HepG2 (cell line): ENCODE results near the gene KLHDC4. TPM values are rescaled to one million over a fixed set of nuclear protein-coding genes. Genes with fewer than 3 reads are reported as not detected.

Experiments used
- DPF2 ChIP-seq: sonication (generic); formaldehyde crosslinking; IDR thresholded peaks from 2 replicates; pipeline ENCODE4 v1.4.0; 2020; ENCODE audit warnings: mild to moderate bottlenecking, low read depth, missing genetic modification reagents, borderline replicate concordance
- JUN ChIP-seq: sonication (generic); formaldehyde crosslinking; IDR thresholded peaks from 2 replicates; pipeline ENCODE4 v1.4.0; 2020; ENCODE audit warnings: mild to moderate bottlenecking, missing genetic modification reagents
- SOX6 ChIP-seq, 2 experiments: fragments of 450-650 bp in 1 of 2; sonication (generic) in 1 of 2; formaldehyde crosslinking in 1 of 2; IDR thresholded peaks; 2 replicates each; pipeline versions ENCODE4 v1.4.0 to v1.6.1; 2017 to 2020; ENCODE audit warnings: antibody characterized with exemption in 1 of 2, mild to moderate bottlenecking in 1 of 2, missing genetic modification reagents in 1 of 2
- ZBTB7A ChIP-seq: sonication (generic); formaldehyde crosslinking; IDR thresholded peaks from 2 replicates; pipeline ENCODE4 v1.8.0; 2022; ENCODE audit warnings: mild to moderate bottlenecking, missing genetic modification reagents
- ZNF331 ChIP-seq: sonication (generic); formaldehyde crosslinking; IDR thresholded peaks from 2 replicates; pipeline ENCODE4 v1.4.0; 2020; ENCODE audit warnings: missing genetic modification reagents
- ZNF34 ChIP-seq: sonication (generic); formaldehyde crosslinking; IDR thresholded peaks from 2 replicates; pipeline ENCODE4 v1.4.0; 2020; ENCODE audit warnings: mild to moderate bottlenecking, missing genetic modification reagents, borderline replicate concordance
- ZNF792 ChIP-seq: IDR thresholded peaks from 2 replicates; pipeline ENCODE4 v1.6.1; 2016
- ZSCAN21 ChIP-seq: sonication (generic); formaldehyde crosslinking; IDR thresholded peaks from 2 replicates; pipeline ENCODE4 v1.8.0; 2022; ENCODE audit warnings: mild to moderate bottlenecking, missing genetic modification reagents, moderate library complexity, borderline replicate concordance
- polyA plus RNA-seq, 8 experiments: library from polyadenylated mRNA; depleted of rRNA in 3 of 8; stranded (reverse) in 7 of 8; unstranded in 1 of 8; fragments of >200 nt; fragmentation: Illumina TruSeq in 4 of 8; extraction: Trizol in 4 of 8; gene quantifications; 2 replicates each; pipeline versions ENCODE4 v1.2.1 to v1.2.3, GENCODE V29; 2011 to 2016; ENCODE audit warnings: low read depth in 4 of 8, missing spikeins in 1 of 8, mixed read lengths in 1 of 8; ENCODE audit not compliant: insufficient read depth in 1 of 8
- total RNA-seq, 5 experiments: library from RNA; depleted of rRNA; stranded (reverse); fragments of >200 nt; fragmentation: Illumina TruSeq; extraction: Trizol; gene quantifications; 2 replicates each; pipeline ENCODE4 v1.2.3, GENCODE V29; 2016; ENCODE audit warnings: low read depth in 1 of 5
- TF ChIP-seq, protein P1 (sequence below): sonication (generic); formaldehyde crosslinking; IDR thresholded peaks from 2 replicates; pipeline ENCODE4 v1.4.0; 2020; ENCODE audit warnings: missing genetic modification reagents
- TF ChIP-seq, protein P2 (sequence below): sonication (generic); formaldehyde crosslinking; IDR thresholded peaks from 2 replicates; pipeline ENCODE4 v1.5.1; 2020; ENCODE audit warnings: mild to moderate bottlenecking, missing genetic modification reagents, borderline replicate concordance
- TF ChIP-seq, protein P3 (sequence below): sonication (generic); formaldehyde crosslinking; IDR thresholded peaks from 2 replicates; pipeline ENCODE4 v1.4.0; 2020; ENCODE audit warnings: missing genetic modification reagents
- TF ChIP-seq, protein P4 (sequence below): sonication (generic); formaldehyde crosslinking; IDR thresholded peaks from 2 replicates; pipeline ENCODE4 v1.5.1; 2020; ENCODE audit warnings: missing genetic modification reagents, mild to moderate bottlenecking, borderline replicate concordance

The KLHDC4 gene
- total and polyA plus RNA-seq, 2 of the 13 experiments (the other 11 are each of a cell fraction or from before 2014, with no cell fraction given) = 18.7 to 31.8 TPM

DNA sequence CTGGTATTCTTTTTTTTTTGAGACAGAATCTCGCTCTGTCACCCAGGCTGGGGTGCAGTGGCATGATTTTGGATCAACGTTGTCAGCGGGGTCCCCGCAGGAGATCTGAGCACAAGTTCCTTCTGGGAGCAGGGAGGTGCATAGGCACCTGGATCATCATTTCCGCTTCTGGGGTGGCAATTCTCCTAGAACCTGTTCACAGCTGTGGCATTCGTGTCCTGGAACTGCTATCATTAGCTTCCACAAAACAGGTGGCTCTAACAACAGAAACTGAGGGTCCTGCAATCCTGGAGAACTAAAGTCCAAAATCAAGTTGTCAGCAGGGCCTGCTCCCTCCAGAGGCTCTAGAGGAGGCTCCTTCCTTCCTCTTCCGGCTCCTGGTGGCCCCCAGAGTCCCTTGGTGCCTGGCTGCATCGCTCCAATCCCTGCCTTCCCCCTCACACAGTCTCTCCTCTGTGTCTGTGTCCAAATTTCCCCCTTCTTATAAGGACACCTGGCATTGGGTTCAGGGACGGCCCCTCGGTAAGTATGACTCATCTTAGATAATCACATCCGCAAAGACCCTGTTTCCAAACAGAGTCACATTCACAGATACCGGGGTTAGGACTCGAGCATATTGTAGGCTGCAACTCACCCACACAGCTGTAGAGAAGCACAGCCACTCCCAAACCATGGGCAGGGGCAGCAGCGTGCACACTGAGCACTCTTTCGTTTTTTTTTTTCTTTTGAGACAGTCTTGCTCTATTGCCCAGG lies 43.5 kb upstream of the KLHDC4 start (continued):
- TF ChIP-seq SOX6 (IDR thresholded peaks at IDR 0.05) (no peak), SOX6 (CRISPR knock-in tag; IDR thresholded peaks at IDR 0.05) (peak; percentile 52; the same call in 1 of the 2 replicates), JUN (peak; percentile 76; the same call in 1 of the 2 replicates), ZNF331 (CRISPR knock-in tag) (0 out of 2 replicates have a peak, but pooled peaks have one; percentile 35), ZSCAN21 (CRISPR knock-in tag) (0 out of 2 replicates have a peak, but pooled peaks have one; percentile 18), DPF2 (CRISPR knock-in tag) (0 out of 2 replicates have a peak, but pooled peaks have one; percentile 66), ZNF34 (CRISPR knock-in tag) (0 out of 2 replicates have a peak, but pooled peaks have one; percentile 44), ZNF792 (CRISPR knock-in tag) (no peak), ZBTB7A (CRISPR knock-in tag) (no peak)
- TF ChIP-seq, protein P1, sequence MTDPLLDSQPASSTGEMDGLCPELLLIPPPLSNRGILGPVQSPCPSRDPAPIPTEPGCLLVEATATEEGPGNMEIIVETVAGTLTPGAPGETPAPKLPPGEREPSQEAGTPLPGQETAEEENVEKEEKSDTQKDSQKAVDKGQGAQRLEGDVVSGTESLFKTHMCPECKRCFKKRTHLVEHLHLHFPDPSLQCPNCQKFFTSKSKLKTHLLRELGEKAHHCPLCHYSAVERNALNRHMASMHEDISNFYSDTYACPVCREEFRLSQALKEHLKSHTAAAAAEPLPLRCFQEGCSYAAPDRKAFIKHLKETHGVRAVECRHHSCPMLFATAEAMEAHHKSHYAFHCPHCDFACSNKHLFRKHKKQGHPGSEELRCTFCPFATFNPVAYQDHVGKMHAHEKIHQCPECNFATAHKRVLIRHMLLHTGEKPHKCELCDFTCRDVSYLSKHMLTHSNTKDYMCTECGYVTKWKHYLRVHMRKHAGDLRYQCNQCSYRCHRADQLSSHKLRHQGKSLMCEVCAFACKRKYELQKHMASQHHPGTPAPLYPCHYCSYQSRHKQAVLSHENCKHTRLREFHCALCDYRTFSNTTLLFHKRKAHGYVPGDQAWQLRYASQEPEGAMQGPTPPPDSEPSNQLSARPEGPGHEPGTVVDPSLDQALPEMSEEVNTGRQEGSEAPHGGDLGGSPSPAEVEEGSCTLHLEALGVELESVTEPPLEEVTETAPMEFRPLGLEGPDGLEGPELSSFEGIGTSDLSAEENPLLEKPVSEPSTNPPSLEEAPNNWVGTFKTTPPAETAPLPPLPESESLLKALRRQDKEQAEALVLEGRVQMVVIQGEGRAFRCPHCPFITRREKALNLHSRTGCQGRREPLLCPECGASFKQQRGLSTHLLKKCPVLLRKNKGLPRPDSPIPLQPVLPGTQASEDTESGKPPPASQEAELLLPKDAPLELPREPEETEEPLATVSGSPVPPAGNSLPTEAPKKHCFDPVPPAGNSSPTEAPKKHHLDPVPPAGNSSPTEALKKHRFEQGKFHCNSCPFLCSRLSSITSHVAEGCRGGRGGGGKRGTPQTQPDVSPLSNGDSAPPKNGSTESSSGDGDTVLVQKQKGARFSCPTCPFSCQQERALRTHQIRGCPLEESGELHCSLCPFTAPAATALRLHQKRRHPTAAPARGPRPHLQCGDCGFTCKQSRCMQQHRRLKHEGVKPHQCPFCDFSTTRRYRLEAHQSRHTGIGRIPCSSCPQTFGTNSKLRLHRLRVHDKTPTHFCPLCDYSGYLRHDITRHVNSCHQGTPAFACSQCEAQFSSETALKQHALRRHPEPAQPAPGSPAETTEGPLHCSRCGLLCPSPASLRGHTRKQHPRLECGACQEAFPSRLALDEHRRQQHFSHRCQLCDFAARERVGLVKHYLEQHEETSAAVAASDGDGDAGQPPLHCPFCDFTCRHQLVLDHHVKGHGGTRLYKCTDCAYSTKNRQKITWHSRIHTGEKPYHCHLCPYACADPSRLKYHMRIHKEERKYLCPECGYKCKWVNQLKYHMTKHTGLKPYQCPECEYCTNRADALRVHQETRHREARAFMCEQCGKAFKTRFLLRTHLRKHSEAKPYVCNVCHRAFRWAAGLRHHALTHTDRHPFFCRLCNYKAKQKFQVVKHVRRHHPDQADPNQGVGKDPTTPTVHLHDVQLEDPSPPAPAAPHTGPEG (CRISPR knock-in tag) = no peak
- TF ChIP-seq, protein P2, sequence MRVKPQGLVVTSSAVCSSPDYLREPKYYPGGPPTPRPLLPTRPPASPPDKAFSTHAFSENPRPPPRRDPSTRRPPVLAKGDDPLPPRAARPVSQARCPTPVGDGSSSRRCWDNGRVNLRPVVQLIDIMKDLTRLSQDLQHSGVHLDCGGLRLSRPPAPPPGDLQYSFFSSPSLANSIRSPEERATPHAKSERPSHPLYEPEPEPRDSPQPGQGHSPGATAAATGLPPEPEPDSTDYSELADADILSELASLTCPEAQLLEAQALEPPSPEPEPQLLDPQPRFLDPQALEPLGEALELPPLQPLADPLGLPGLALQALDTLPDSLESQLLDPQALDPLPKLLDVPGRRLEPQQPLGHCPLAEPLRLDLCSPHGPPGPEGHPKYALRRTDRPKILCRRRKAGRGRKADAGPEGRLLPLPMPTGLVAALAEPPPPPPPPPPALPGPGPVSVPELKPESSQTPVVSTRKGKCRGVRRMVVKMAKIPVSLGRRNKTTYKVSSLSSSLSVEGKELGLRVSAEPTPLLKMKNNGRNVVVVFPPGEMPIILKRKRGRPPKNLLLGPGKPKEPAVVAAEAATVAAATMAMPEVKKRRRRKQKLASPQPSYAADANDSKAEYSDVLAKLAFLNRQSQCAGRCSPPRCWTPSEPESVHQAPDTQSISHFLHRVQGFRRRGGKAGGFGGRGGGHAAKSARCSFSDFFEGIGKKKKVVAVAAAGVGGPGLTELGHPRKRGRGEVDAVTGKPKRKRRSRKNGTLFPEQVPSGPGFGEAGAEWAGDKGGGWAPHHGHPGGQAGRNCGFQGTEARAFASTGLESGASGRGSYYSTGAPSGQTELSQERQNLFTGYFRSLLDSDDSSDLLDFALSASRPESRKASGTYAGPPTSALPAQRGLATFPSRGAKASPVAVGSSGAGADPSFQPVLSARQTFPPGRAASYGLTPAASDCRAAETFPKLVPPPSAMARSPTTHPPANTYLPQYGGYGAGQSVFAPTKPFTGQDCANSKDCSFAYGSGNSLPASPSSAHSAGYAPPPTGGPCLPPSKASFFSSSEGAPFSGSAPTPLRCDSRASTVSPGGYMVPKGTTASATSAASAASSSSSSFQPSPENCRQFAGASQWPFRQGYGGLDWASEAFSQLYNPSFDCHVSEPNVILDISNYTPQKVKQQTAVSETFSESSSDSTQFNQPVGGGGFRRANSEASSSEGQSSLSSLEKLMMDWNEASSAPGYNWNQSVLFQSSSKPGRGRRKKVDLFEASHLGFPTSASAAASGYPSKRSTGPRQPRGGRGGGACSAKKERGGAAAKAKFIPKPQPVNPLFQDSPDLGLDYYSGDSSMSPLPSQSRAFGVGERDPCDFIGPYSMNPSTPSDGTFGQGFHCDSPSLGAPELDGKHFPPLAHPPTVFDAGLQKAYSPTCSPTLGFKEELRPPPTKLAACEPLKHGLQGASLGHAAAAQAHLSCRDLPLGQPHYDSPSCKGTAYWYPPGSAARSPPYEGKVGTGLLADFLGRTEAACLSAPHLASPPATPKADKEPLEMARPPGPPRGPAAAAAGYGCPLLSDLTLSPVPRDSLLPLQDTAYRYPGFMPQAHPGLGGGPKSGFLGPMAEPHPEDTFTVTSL (CRISPR knock-in tag) = peak; percentile 80
- TF ChIP-seq, protein P3, sequence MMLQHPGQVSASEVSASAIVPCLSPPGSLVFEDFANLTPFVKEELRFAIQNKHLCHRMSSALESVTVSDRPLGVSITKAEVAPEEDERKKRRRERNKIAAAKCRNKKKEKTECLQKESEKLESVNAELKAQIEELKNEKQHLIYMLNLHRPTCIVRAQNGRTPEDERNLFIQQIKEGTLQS = peak; percentile 88
- TF ChIP-seq, protein P4, sequence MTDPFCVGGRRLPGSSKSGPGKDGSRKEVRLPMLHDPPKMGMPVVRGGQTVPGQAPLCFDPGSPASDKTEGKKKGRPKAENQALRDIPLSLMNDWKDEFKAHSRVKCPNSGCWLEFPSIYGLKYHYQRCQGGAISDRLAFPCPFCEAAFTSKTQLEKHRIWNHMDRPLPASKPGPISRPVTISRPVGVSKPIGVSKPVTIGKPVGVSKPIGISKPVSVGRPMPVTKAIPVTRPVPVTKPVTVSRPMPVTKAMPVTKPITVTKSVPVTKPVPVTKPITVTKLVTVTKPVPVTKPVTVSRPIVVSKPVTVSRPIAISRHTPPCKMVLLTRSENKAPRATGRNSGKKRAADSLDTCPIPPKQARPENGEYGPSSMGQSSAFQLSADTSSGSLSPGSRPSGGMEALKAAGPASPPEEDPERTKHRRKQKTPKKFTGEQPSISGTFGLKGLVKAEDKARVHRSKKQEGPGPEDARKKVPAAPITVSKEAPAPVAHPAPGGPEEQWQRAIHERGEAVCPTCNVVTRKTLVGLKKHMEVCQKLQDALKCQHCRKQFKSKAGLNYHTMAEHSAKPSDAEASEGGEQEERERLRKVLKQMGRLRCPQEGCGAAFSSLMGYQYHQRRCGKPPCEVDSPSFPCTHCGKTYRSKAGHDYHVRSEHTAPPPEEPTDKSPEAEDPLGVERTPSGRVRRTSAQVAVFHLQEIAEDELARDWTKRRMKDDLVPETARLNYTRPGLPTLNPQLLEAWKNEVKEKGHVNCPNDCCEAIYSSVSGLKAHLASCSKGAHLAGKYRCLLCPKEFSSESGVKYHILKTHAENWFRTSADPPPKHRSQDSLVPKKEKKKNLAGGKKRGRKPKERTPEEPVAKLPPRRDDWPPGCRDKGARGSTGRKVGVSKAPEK (CRISPR knock-in tag) = peak; percentile 4; the same call in 1 of the 2 replicates
